ENCODE data around the gene STK26. TPM values are rescaled to one million over a fixed set of nuclear protein-coding genes. Genes with fewer than 3 reads are reported as not detected.

STK26 gene
- total and polyA plus RNA-seq, 3 donors from 2014 or later: 3.5 to 3.7 (median 3.7) TPM

GRCh38 chrX:132068405-132068804, 45.3 kb downstream of the STK26 start:
- WGBS, 2 donors: 100% methylated on average over 1 of the region's 1 CpG
- no peaks in the 10 kb centered on the region for H3K36me3 ChIP-seq (ENCODE audit: low read depth, missing control alignments)
- no peaks in the 10 kb centered on the region for H3K27me3 ChIP-seq
- H3K27ac ChIP-seq: no peak overlapping the region
- H3K4me3 ChIP-seq: no peak overlapping the region
- no peaks in the 10 kb centered on the region for H3K9me3 ChIP-seq
- no peaks in the 10 kb centered on the region for H3K4me1 ChIP-seq
- no peak for TF ChIP-seq CTCF (IDR thresholded peaks at IDR 0.05)
- TF ChIP-seq POLR2A (IDR thresholded peaks at IDR 0.05): no peak
- intact Hi-C loops (cut with DNase I; ENCODE audit: low total_unique reads): no loop called here
- no peak for DNase-seq

- Histone ChIP-seq H3K9me3 (no peaks in the 10 kb centered on the region), H3K36me3 (ENCODE audit: low read depth, missing control alignments) (no peaks in the 10 kb centered on the region), H3K27ac (no peak overlapping the region), H3K4me3 (no peak overlapping the region), H3K4me1 (no peaks in the 10 kb centered on the region), H3K27me3 (no peaks in the 10 kb centered on the region)
- intact Hi-C loops (cut with DNase I; ENCODE audit: low total_unique reads): no loop called here
- no peak for DNase-seq
- peak in 1 of 3 experiments; percentile 18 for TF ChIP-seq CTCF (IDR thresholded peaks at IDR 0.05)
- TF ChIP-seq POLR2A (IDR thresholded peaks at IDR 0.05): no peak
Measured at GRCh38 chrX:132071254-132071653, 48.2 kb downstream of the STK26 start.

DNA sequence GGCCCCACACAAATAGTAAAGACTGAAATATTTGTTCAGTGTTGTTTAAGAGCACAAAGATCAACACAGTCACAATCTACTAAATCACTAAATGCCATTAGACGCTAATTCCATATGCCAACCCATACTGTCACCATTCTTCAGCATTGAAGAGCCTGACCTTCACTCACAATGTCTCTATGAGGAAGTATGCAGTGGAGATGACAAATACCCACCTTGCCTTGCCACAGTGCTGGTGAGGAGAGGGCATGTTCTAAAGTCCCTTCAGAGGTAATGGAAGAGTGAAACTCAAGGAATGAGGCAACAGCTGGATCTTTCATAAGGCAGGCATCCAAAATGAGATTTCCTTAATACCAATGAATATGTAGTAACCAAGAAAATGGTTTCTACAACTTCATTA, 54.3 kb downstream of the STK26 start:
- H3K27me3 ChIP-seq: no peaks in the 10 kb centered on the region
- no peak overlapping the region for H3K27ac ChIP-seq
- TF ChIP-seq CTCF (IDR thresholded peaks at IDR 0.05) (no peak), POLR2A (IDR thresholded peaks at IDR 0.05) (no peak)
- H3K9me3 ChIP-seq: no peaks in the 10 kb centered on the region
- no peaks in the 10 kb centered on the region for H3K4me1 ChIP-seq
- no peak overlapping the region for H3K4me3 ChIP-seq
- intact Hi-C loops (cut with DNase I; ENCODE audit: low total_unique reads): no loop called here
- no peaks in the 10 kb centered on the region for H3K36me3 ChIP-seq (ENCODE audit: low read depth, missing control alignments)
- no peak for DNase-seq
- 100% methylated on average over 1 of the region's 1 CpG for WGBS, 2 donors

DNA sequence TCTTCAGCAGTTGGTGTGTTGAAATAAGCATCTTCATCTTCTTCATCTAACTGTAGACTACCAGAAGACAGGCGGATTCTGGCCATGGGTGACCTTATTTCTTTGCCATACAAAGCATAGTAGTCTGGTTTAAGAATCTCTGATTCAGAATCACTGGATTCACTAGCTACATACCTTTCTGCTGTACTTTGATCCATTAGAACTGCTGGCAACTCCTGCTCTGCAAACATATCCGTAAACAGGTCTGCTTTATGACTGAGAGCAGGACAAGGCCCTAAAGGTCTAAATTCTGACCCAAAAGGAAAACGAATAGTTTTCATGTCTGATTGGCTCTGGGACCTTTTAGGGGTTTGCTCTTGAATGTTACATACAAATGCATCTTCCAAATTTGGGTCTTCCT, 54.8 kb downstream of the STK26 start:
- no peak overlapping the region for H3K27ac ChIP-seq
- intact Hi-C loops (cut with DNase I; ENCODE audit: low total_unique reads): no loop called here
- 93% methylated on average over 3 of the region's 3 CpGs for WGBS, 2 donors
- H3K27me3 ChIP-seq: no peaks in the 10 kb centered on the region
- H3K4me3 ChIP-seq: no peak overlapping the region
- DNase-seq: no peak
- TF ChIP-seq POLR2A (IDR thresholded peaks at IDR 0.05): no peak
- no peak for TF ChIP-seq CTCF (IDR thresholded peaks at IDR 0.05)
- H3K36me3 ChIP-seq (ENCODE audit: low read depth, missing control alignments): no peaks in the 10 kb centered on the region
- no peaks in the 10 kb centered on the region for H3K4me1 ChIP-seq
- H3K9me3 ChIP-seq: no peaks in the 10 kb centered on the region

DNA sequence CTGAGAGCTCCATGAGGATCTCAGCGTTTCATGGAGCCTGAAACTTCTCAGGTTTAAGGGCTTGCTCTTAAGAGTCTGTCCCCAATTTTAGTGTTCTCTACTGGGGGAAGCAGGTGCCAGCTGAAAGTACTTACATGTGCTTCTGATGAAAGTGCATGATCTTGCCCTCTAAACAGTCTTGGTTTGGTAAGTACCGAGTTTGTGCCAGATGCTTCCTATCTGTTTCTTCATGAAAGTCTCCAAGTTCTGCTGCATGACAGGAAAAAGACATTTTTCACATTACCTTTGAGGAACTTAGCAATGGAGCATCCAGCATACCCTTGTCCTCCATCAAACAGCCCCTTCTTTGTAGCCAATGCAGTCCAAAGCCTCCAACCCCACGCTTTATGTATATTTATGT, 62.7 kb downstream of the STK26 start:
- H3K4me1 ChIP-seq: no peaks in the 10 kb centered on the region
- DNase-seq: no peak
- WGBS, 2 donors: 35 to 49% methylated on average over 3 of the region's 3 CpGs
- intact Hi-C loops (cut with DNase I; ENCODE audit: low total_unique reads): no loop called here
- no peak overlapping the region for H3K27ac ChIP-seq
- no peak for TF ChIP-seq POLR2A (IDR thresholded peaks at IDR 0.05)
- no peak for TF ChIP-seq CTCF (IDR thresholded peaks at IDR 0.05)
- H3K36me3 ChIP-seq (ENCODE audit: low read depth, missing control alignments): no peaks in the 10 kb centered on the region
- no peaks in the 10 kb centered on the region for H3K27me3 ChIP-seq
- H3K9me3 ChIP-seq: no peaks in the 10 kb centered on the region
- H3K4me3 ChIP-seq: no peak overlapping the region
